Smooth muscle cell of the pulmonary artery (primary cell): ENCODE data around the gene LAPTM5. TPM values are rescaled to one million over a fixed set of nuclear protein-coding genes. Genes with fewer than 3 reads are reported as not detected.

Experiments used
- total RNA-seq: library from RNA; depleted of rRNA; stranded (reverse); fragments of >200 nt; gene quantifications from 2 replicates; pipeline ENCODE4 v1.2.3, GENCODE V29; 2014

The LAPTM5 gene, protein sequence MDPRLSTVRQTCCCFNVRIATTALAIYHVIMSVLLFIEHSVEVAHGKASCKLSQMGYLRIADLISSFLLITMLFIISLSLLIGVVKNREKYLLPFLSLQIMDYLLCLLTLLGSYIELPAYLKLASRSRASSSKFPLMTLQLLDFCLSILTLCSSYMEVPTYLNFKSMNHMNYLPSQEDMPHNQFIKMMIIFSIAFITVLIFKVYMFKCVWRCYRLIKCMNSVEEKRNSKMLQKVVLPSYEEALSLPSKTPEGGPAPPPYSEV
- 0.26 TPM in 1 of 2 replicates, not detected in the other for total RNA-seq

DNA sequence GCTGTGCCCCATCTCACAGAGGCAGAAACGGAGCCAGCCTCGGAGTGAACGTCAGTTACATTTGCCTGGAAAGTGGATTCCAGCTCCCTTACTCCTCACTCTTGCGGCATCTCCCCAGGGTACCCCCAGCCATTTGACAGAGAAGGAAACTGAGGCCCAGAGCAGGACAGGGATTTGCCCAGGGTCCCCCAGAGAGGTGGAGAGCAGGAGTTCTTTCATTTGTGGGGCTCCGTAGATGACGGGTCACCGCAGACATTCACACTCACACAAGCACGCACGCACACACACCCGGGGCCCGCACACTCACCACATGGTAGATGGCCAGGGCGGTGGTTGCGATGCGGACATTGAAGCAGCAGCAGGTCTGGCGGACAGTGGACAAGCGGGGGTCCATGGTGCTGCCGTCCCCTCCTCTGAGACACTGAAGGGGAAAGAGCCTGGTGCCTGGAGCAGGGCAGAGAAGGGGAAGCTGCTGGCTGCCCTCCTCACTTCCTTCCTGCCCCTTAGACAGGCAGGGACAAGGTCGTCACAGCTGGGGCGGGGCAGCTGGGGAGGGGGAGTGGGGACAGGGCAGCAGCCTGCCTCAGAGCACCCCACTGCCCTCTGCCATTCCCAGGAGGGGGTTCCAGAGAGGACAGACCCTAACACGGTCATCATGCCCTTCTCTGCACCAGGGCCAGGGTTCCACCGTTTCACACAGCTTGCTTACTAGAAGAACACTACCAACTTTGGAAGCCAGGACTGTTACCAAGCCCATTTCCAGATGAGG is at the start of gene LAPTM5:
Gene LAPTM5 (minus strand): TSS at position 423 of the 769 bp plus-strand sequence. CDS start 29 bp downstream, at position 394.

DNA sequence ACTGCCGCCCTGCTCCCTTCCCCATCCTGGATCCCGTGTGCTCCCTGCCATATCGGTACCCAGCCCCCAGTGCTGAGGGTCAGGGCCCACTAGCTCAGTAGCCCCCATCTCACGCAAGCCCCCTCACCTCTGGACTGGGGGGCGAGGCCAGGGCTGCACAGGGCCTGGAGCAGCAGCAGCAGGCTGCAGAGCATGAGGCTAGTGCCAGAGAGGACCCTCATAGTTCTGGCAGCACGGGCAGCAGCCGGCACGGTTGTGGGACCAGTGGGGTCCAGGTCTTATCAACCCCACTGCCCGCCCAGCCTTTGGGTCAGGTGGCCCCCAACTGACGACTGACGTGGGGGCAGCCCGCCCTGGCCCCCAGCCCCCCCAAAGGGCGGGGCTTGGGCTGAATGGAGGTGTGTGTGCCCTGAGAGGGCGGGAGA is 34.2 kb downstream of the LAPTM5 start, which contains the start of gene MATN1:
Gene MATN1 (minus strand): TSS at position 255 of the 425 bp plus-strand sequence. CDS start 34 bp downstream, at position 221.

Other genes starting within 250 kb of the LAPTM5 start
- 0.20 TPM in 1 of 2 replicates, not detected in the other for gene MATN1, start 34.2 kb downstream of the LAPTM5 start, total RNA-seq
- 37.6 and 65.2 TPM in 2 replicates for gene SDC3, start 151.0 kb upstream of the LAPTM5 start, total RNA-seq